Panc1 (cell line): Measurements from ENCODE around the gene UROS.

Experiments used
- CTCF ChIP-seq: fragments of 450-650 bp; IDR thresholded peaks from 2 replicates; pipeline ENCODE4 v1.5.1; 2017; ENCODE audit warnings: mild to moderate bottlenecking
- TF ChIP-seq, protein P1 (sequence below), 2 experiments: IDR thresholded peaks; 2 replicates each; pipeline ENCODE4 v1.6.1; 2011 to 2012; ENCODE audit warnings: low read depth in 2 of 2, control low read depth in 1 of 2, low read length in 1 of 2, mild to moderate bottlenecking in 1 of 2, moderate library complexity in 1 of 2; ENCODE audit not compliant: insufficient read depth in 1 of 2

GRCh38 chr10:125762692-125763648 lies 60.1 kb downstream of the UROS start:
- TF ChIP-seq CTCF: no peak
- TF ChIP-seq, protein P1, sequence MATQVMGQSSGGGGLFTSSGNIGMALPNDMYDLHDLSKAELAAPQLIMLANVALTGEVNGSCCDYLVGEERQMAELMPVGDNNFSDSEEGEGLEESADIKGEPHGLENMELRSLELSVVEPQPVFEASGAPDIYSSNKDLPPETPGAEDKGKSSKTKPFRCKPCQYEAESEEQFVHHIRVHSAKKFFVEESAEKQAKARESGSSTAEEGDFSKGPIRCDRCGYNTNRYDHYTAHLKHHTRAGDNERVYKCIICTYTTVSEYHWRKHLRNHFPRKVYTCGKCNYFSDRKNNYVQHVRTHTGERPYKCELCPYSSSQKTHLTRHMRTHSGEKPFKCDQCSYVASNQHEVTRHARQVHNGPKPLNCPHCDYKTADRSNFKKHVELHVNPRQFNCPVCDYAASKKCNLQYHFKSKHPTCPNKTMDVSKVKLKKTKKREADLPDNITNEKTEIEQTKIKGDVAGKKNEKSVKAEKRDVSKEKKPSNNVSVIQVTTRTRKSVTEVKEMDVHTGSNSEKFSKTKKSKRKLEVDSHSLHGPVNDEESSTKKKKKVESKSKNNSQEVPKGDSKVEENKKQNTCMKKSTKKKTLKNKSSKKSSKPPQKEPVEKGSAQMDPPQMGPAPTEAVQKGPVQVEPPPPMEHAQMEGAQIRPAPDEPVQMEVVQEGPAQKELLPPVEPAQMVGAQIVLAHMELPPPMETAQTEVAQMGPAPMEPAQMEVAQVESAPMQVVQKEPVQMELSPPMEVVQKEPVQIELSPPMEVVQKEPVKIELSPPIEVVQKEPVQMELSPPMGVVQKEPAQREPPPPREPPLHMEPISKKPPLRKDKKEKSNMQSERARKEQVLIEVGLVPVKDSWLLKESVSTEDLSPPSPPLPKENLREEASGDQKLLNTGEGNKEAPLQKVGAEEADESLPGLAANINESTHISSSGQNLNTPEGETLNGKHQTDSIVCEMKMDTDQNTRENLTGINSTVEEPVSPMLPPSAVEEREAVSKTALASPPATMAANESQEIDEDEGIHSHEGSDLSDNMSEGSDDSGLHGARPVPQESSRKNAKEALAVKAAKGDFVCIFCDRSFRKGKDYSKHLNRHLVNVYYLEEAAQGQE (IDR thresholded peaks at IDR 0.05; ENCODE audit: insufficient read depth in 1 of 2, low read depth in 2 of 2, low read length in 1 of 2): no peak
